CD14-positive monocyte (primary cell): ENCODE measurements around the gene TNFAIP1. TPM values are rescaled to one million over a fixed set of nuclear protein-coding genes. Genes with fewer than 3 reads are reported as not detected.
"Not testable (repeated sequence)": the region's sequence is repeated elsewhere in the genome, so short reads cannot be mapped to it uniquely, and the experiment has no call there.

Experiments
- DNase-seq, 3 donors: peaks; one replicate each; pipeline ENCODE4 v3.0.0-alpha.2; 2011 to 2022
- H2AFZ ChIP-seq: 2 replicates; pipeline ENCODE4 v1.6.0; 2012; ENCODE audit warnings: mild to moderate bottlenecking, low read depth, low read length, inconsistent platforms; ENCODE audit not compliant: insufficient read depth, poor library complexity, severe bottlenecking
- H3K27ac ChIP-seq, 2 donors: 1 replicate in 1 of 2; 2 replicates in 1 of 2; pipeline ENCODE4 v1.5.1; 2012 to 2013; ENCODE audit warnings: low read length in 2 of 2, control low read depth in 1 of 2, inconsistent platforms in 1 of 2, low read depth in 1 of 2, mild to moderate bottlenecking in 1 of 2
- H3K27me3 ChIP-seq, 2 donors: one replicate each; pipeline versions ENCODE4 v1.6.0 to v1.6.1; 2011 to 2013; ENCODE audit warnings: low read length in 2 of 2; ENCODE audit not compliant: control insufficient read depth in 2 of 2, insufficient read depth in 2 of 2
- H3K36me3 ChIP-seq, 2 donors: replicated peaks in 1 of 2; 1 replicate in 1 of 2; 2 replicates in 1 of 2; pipeline versions ENCODE4 v1.5.1 to v1.6.1; 2012 to 2013; ENCODE audit warnings: low read length in 2 of 2, control low read depth in 1 of 2, inconsistent platforms in 1 of 2, mild to moderate bottlenecking in 1 of 2; ENCODE audit not compliant: insufficient read depth in 2 of 2, control insufficient read depth in 1 of 2
- H3K4me1 ChIP-seq, 2 donors: 1 replicate in 1 of 2; 2 replicates in 1 of 2; pipeline versions ENCODE4 v1.5.1 to v1.6.1; 2012 to 2013; ENCODE audit warnings: low read length in 2 of 2, control low read depth in 1 of 2, inconsistent platforms in 1 of 2, mild to moderate bottlenecking in 1 of 2, moderate library complexity in 1 of 2; ENCODE audit not compliant: insufficient read depth in 2 of 2, control insufficient read depth in 1 of 2
- H3K4me2 ChIP-seq: replicated peaks from 2 replicates; pipeline ENCODE3; 2012; ENCODE audit warnings: low read length, moderate library complexity, mild to moderate bottlenecking; ENCODE audit not compliant: poor library complexity, severe bottlenecking; ENCODE audit errors: extremely low read depth
- H3K4me3 ChIP-seq, 3 experiments: fragments of 200-600 bp in 1 of 3; sonication (generic) in 1 of 3; replicated peaks in 1 of 3; 1 replicate in 2 of 3; 2 replicates in 1 of 3; pipeline ENCODE4 v1.5.1; 2011 to 2013; ENCODE audit warnings: low read length in 3 of 3, mild to moderate bottlenecking in 3 of 3, control low read depth in 2 of 3, low read depth in 2 of 3, inconsistent platforms in 1 of 3, moderate library complexity in 1 of 3
- H3K79me2 ChIP-seq: 2 replicates; pipeline ENCODE4 v1.6.0; 2012; ENCODE audit warnings: mild to moderate bottlenecking, control low read depth, inconsistent platforms, low read length, moderate library complexity; ENCODE audit not compliant: insufficient read depth
- H3K9ac ChIP-seq: 2 replicates; pipeline ENCODE4 v1.6.0; 2017; ENCODE audit warnings: low read length, mild to moderate bottlenecking; ENCODE audit not compliant: insufficient read depth, poor library complexity, severe bottlenecking
- H3K9me3 ChIP-seq, 2 donors: replicated peaks in 1 of 2; 1 replicate in 1 of 2; 2 replicates in 1 of 2; pipeline versions ENCODE4 v1.5.1 to v1.6.1; 2012 to 2013; ENCODE audit warnings: low read length in 2 of 2, control low read depth in 1 of 2; ENCODE audit not compliant: control insufficient read depth in 1 of 2, insufficient read depth in 1 of 2
- H4K20me1 ChIP-seq: 2 replicates; pipeline ENCODE4 v1.6.0; 2012; ENCODE audit warnings: mild to moderate bottlenecking, low read length, control low read depth, moderate library complexity; ENCODE audit not compliant: insufficient read depth
- H3K27ac Mint-ChIP-seq, 7 donors: one replicate each; pipeline ENCODE4 v1.8.0; 2020; ENCODE audit warnings: mild to moderate bottlenecking in 7 of 7, mixed read lengths in 7 of 7, moderate library complexity in 6 of 7, inconsistent platforms in 2 of 7
- H3K27me3 Mint-ChIP-seq, 3 donors: one replicate each; pipeline ENCODE4 v1.8.0; 2021 to 2022; ENCODE audit warnings: low read depth in 3 of 3, mild to moderate bottlenecking in 3 of 3, mixed read lengths in 3 of 3, moderate library complexity in 3 of 3, inconsistent platforms in 1 of 3
- H3K36me3 Mint-ChIP-seq, 2 donors: one replicate each; pipeline ENCODE4 v1.8.0; 2020; ENCODE audit warnings: mixed read lengths in 2 of 2, inconsistent platforms in 1 of 2, mild to moderate bottlenecking in 1 of 2
- H3K4me1 Mint-ChIP-seq: one replicate; pipeline ENCODE4 v1.8.0; 2020; ENCODE audit warnings: mild to moderate bottlenecking, mixed read lengths
- H3K4me3 Mint-ChIP-seq, 2 donors: one replicate each; pipeline ENCODE4 v1.8.0; 2020; ENCODE audit warnings: mild to moderate bottlenecking in 2 of 2, mixed read lengths in 2 of 2, moderate library complexity in 1 of 2
- H3K9me3 Mint-ChIP-seq, 7 donors: one replicate each; pipeline ENCODE4 v1.8.0; 2020 to 2022; ENCODE audit warnings: mixed read lengths in 7 of 7, mild to moderate bottlenecking in 6 of 7, moderate library complexity in 6 of 7, inconsistent platforms in 2 of 7
- WGBS: methylation state at CpG from one replicate; pipeline ENCODE4 v1.1.5; 2013; ENCODE audit warnings: missing lambda C conversion rate; ENCODE audit not compliant: insufficient coverage; 5-methylcytosine and 5-hydroxymethylcytosine counted together
- intact Hi-C, 2 donors: fragments of 100-400 bp; cut with micrococcal nuclease; formaldehyde crosslinking; loops; one replicate each; pipeline versions ENCODE4 v1.15.0 to v1.15.1; 2023
- polyA plus RNA-seq, 3 donors: library from polyadenylated mRNA; depleted of rRNA in 1 of 3; unstranded in 2 of 3; stranded (reverse) in 1 of 3; fragments of 300-500 nt in 2 of 3; fragments of >200 nt in 1 of 3; fragmentation: Illumina TruSeq in 2 of 3; gene quantifications; 1 replicate in 2 of 3; 2 replicates in 1 of 3; pipeline ENCODE4 v1.2.3, GENCODE V29; 2012 to 2021
- TF ChIP-seq, protein P1 (sequence below): fragments of 200-600 bp; IDR thresholded peaks from one replicate; pipeline ENCODE4 v1.8.0; 2022; ENCODE audit warnings: antibody characterized with exemption, mild to moderate bottlenecking

Gene TNFAIP1
- polyA plus RNA-seq, 3 donors = 7.2 to 9.5 (median 9.4) TPM

DNA sequence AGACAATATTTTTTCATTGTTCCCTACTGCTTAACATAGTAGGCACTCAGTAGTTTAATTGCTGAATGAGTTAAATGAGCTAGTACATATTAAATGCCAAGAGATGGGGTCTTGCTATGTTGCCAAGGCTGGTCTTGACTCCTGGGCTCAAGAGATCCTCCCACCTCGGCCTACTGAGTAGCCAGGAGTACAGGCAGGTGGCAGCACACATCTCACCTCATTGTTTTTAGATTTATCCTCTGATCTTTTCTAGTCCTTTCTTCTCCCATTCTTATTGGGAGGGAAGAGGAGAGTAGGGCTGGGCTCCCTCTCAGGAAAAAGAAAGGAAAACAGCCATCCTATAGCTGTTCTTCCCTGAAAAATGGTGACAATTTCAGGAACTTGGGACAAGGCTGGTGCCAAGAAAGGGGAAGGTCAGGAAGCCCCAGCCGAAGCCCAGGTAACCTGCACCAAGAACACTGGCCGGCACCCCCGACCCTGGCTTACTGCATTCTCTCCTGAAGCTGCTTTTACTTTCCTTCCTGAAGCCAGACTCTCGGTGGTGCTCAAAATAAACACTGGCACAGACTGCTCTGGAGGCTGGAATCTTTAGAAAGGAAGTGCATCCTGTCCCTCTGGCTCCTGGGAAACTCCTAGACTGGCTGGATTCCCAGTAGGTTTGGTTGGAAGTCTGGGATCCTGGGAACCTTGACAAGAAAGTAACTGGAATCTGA is 2.7 kb downstream of the TNFAIP1 start:
- Histone ChIP-seq H3K27ac (no peak overlapping the region), H3K9ac (no peak overlapping the region), H3K4me3 (no peak overlapping the region), H3K27me3 (no peaks in the 10 kb centered on the region), H2AFZ (no peak overlapping the region), H3K9me3 (no peaks in the 10 kb centered on the region), H3K36me3 (peaks cover 30 to 39% of the 10 kb centered on the region in 2 donors), H3K4me1 (peaks cover 28 to 34% of the 10 kb centered on the region in 2 donors), H3K4me2 (no peak overlapping the region), H4K20me1 (peaks cover 13% of the 10 kb centered on the region), H3K79me2 (peaks cover 47% of the 10 kb centered on the region)
- peaks cover 34% of the 10 kb centered on the region for H3K4me1 Mint-ChIP-seq
- intact Hi-C loops = loop anchor here in 1 of 2 donors (5.0 to 10.0 kb wide), 3 partner anchors 237 to 614 kb away; partner anchors contain the start of genes ALDOC, NLK, PHF12 and PIGS
- DNase-seq = no peak
- H3K27ac Mint-ChIP-seq = peak overlapping the region in 1 of 7 donors; percentile 68
- 100% methylated on average over 3 of the region's 5 CpGs for WGBS
- no peaks in the 10 kb centered on the region for H3K9me3 Mint-ChIP-seq
- TF ChIP-seq, protein P1, sequence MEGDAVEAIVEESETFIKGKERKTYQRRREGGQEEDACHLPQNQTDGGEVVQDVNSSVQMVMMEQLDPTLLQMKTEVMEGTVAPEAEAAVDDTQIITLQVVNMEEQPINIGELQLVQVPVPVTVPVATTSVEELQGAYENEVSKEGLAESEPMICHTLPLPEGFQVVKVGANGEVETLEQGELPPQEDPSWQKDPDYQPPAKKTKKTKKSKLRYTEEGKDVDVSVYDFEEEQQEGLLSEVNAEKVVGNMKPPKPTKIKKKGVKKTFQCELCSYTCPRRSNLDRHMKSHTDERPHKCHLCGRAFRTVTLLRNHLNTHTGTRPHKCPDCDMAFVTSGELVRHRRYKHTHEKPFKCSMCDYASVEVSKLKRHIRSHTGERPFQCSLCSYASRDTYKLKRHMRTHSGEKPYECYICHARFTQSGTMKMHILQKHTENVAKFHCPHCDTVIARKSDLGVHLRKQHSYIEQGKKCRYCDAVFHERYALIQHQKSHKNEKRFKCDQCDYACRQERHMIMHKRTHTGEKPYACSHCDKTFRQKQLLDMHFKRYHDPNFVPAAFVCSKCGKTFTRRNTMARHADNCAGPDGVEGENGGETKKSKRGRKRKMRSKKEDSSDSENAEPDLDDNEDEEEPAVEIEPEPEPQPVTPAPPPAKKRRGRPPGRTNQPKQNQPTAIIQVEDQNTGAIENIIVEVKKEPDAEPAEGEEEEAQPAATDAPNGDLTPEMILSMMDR = no peak
- peaks cover 39 to 43% of the 10 kb centered on the region in 2 donors for H3K36me3 Mint-ChIP-seq
- peaks cover 0 to 2% (median 0%) of the 10 kb centered on the region in 3 donors for H3K27me3 Mint-ChIP-seq
- no peak overlapping the region for H3K4me3 Mint-ChIP-seq

GRCh38 chr17:28338769-28339212 is 3.2 kb downstream of the TNFAIP1 start:
- H3K9me3 Mint-ChIP-seq = not testable (repeated sequence)
- intact Hi-C loops = loop anchor here in 1 of 2 donors (5.0 to 10.0 kb wide), 3 partner anchors 236 to 614 kb away; partner anchors contain the start of genes ALDOC, NLK, PHF12 and PIGS

More at GRCh38 chr17:28338769-28339212, 3.2 kb downstream of the TNFAIP1 start:
- H3K9me3 ChIP-seq, H3K27me3 Mint-ChIP-seq, H3K4me2 ChIP-seq, H3K27me3 ChIP-seq, DNase-seq, H2AFZ ChIP-seq, H3K27ac ChIP-seq, H3K4me3 Mint-ChIP-seq, H3K4me3 ChIP-seq, H3K9ac ChIP-seq: not testable (repeated sequence)
- Mint-ChIP-seq H3K4me1 (peaks cover 28% of the 10 kb centered on the region), H3K36me3 (peaks cover 45 to 47% of the 10 kb centered on the region in 2 donors), H3K27ac (peak overlapping the region in 1 of 7 donors; percentile 68)
- Histone ChIP-seq H3K36me3 (peaks cover 36 to 43% of the 10 kb centered on the region in 2 donors), H3K4me1 (peaks cover 22 to 28% of the 10 kb centered on the region in 2 donors), H3K79me2 (peaks cover 42% of the 10 kb centered on the region), H4K20me1 (peaks cover 13% of the 10 kb centered on the region)
- WGBS = 87% methylated on average over 2 of the region's 8 CpGs
